ENCODE data around the gene VDAC2. TPM values are rescaled to one million over a fixed set of nuclear protein-coding genes. Genes with fewer than 3 reads are reported as not detected.

Gene VDAC2
- total RNA-seq = 185 TPM in 2 replicates

GRCh38 chr10:75210282-75211006 lies at the start of gene VDAC2:
VDAC2 (plus strand) TSS chr10:75210796; CDS start chr10:75211159, 363 bp downstream.

GRCh38 chr10:75235375-75236177 lies 25.0 kb downstream of the VDAC2 start, which contains the start of gene COMTD1:
COMTD1 (minus strand) TSS chr10:75235957; CDS start chr10:75235928, 29 bp downstream.

Other genes with a start within 250 kb of the VDAC2 start
- gene SAMD8, start 99.1 kb upstream of the VDAC2 start, total RNA-seq = 10.1 and 12.1 TPM in 2 replicates
- gene COMTD1, start 25.2 kb downstream of the VDAC2 start, total RNA-seq = 17.5 and 19.3 TPM in 2 replicates
- gene ZNF503, start 191.0 kb downstream of the VDAC2 start, total RNA-seq = 13.4 and 17.0 TPM in 2 replicates
- gene LRMDA, start 220.8 kb downstream of the VDAC2 start, total RNA-seq = 0.34 and 0.45 TPM in 2 replicates